Measurements from ENCODE around the gene ZNF492. TPM values are rescaled to one million over a fixed set of nuclear protein-coding genes. Genes with fewer than 3 reads are reported as not detected.
A peak's percentile ranks its signal among the peaks of the same experiment; 100 is the strongest.
"Not testable (repeated sequence)": the region's sequence is repeated elsewhere in the genome, so short reads cannot be mapped to it uniquely, and the experiment has no call there.

ZNF492 gene
- 1.1 and 1.4 TPM in 2 replicates for total RNA-seq

- DNase-seq = peak; percentile 7
Observed at GRCh38 chr19:22633706-22634449, at the start of gene ZNF492. Gene ZNF492, plus strand, starts transcription at chr19:22634324. Its CDS starts 19,076 bp downstream, at chr19:22653400.

- DNase-seq = no peak
Observed at GRCh38 chr19:22595422-22595821, 38.7 kb upstream of the ZNF492 start.

GRCh38 chr19:22595918-22596341, 38.2 kb upstream of the ZNF492 start:
- no peak for DNase-seq

GRCh38 chr19:22600690-22601648, 33.2 kb upstream of the ZNF492 start:
- DNase-seq = no peak

- no peak for DNase-seq
Observed at GRCh38 chr19:22601906-22602630, 32.1 kb upstream of the ZNF492 start.

- no peak for DNase-seq
Observed at GRCh38 chr19:22602631-22603272, 31.4 kb upstream of the ZNF492 start.

- DNase-seq = no peak
Observed at GRCh38 chr19:22603518-22604440, 30.3 kb upstream of the ZNF492 start.

GRCh38 chr19:22604571-22605274, 29.4 kb upstream of the ZNF492 start:
- no peak for DNase-seq

- DNase-seq = no peak
Observed at GRCh38 chr19:22605275-22606211, 28.6 kb upstream of the ZNF492 start.

- DNase-seq = no peak
Observed at GRCh38 chr19:22606212-22606553, 27.9 kb upstream of the ZNF492 start.

GRCh38 chr19:22606954-22607652, 27.0 kb upstream of the ZNF492 start:
- DNase-seq = no peak

GRCh38 chr19:22607653-22608430, 26.3 kb upstream of the ZNF492 start:
- no peak for DNase-seq

GRCh38 chr19:22608441-22608840, 25.7 kb upstream of the ZNF492 start:
- DNase-seq = no peak

- DNase-seq = no peak
Observed at GRCh38 chr19:22609630-22610029, 24.5 kb upstream of the ZNF492 start.

- DNase-seq = no peak
Observed at GRCh38 chr19:22610121-22610520, 24.0 kb upstream of the ZNF492 start.

- no peak for DNase-seq
Observed at GRCh38 chr19:22612316-22612715, 21.8 kb upstream of the ZNF492 start.

GRCh38 chr19:22616659-22617058, 17.5 kb upstream of the ZNF492 start:
- no peak for DNase-seq

- not testable (repeated sequence) for DNase-seq
Observed at GRCh38 chr19:22617181-22617580, 16.9 kb upstream of the ZNF492 start.

All from dermis blood vessel endothelial cell (primary cell).